K562 (cell line): ENCODE results near the gene NUP43. TPM values are rescaled to one million over a fixed set of nuclear protein-coding genes. Genes with fewer than 3 reads are reported as not detected.

ENCODE experiments used
- ATAC-seq: fragments of 200-7000 bp; cut with Tn5 transposase; 3 replicates; pipeline ENCODE4 v1.9.1; 2020; ENCODE audit warnings: moderate library complexity
- BruUV-seq: library from RNA; stranded (reverse); fragments of 400-500 nt; replicated peaks from 2 replicates; lab custom pipeline; 2021; lab: Mats Ljungman, UMichigan
- CTCF ChIA-PET: fragments of 300-600 bp; formaldehyde crosslinking; extraction: SDS; loops from one replicate; lab custom pipeline; 2021; ENCODE audit warnings: low intra/inter-chr PET ratio; lab: Yijun Ruan, JAX
- POLR2A ChIA-PET: fragments of 300-600, 350-650 bp; sonication (Branson Sonifier 250); formaldehyde crosslinking; extraction: SDS; loops from one replicate; lab custom pipeline; 2021; ENCODE audit warnings: antibody characterized with exemption, inconsistent platforms; lab: Yijun Ruan, JAX
- DNase-seq, 4 experiments: peaks; one replicate each; pipeline versions ENCODE4 v3.0.0 to v3.0.0-alpha.2; 2011 to 2018; ENCODE audit warnings: low spot score in 3 of 4, mixed read lengths in 3 of 4; ENCODE audit errors: extremely low read depth in 1 of 4
- FAIRE-seq: peaks from 2 replicates; lab custom pipeline; 2011; peaks lifted over from hg19 to GRCh38; lab: Jason Lieb, UNC
- H2AFZ ChIP-seq: 2 replicates; pipeline ENCODE4 v1.6.0; 2011; ENCODE audit warnings: low read depth, low read length, control low read depth, inconsistent platforms
- H3K27ac ChIP-seq: fragments of 200-600 bp; 3 replicates; pipeline ENCODE4 v1.8.0; 2011; ENCODE audit warnings: low read depth, mild to moderate bottlenecking, control low read depth, inconsistent platforms, low read length, moderate library complexity, mixed read lengths; ENCODE audit errors: extremely low read depth
- H3K27me3 ChIP-seq, 2 experiments: fragments of 300-600 bp in 1 of 2; 2 replicates in 1 of 2; 3 replicates in 1 of 2; pipeline versions ENCODE4 v1.6.0 to v1.8.0; 2011; ENCODE audit warnings: inconsistent platforms in 2 of 2, low read length in 2 of 2, mild to moderate bottlenecking in 1 of 2, mixed read lengths in 1 of 2, moderate library complexity in 1 of 2; ENCODE audit not compliant: control insufficient read depth in 2 of 2, insufficient read depth in 2 of 2
- H3K36me3 ChIP-seq: fragments of 300-600 bp; 3 replicates; pipeline ENCODE4 v1.8.0; 2011; ENCODE audit warnings: mild to moderate bottlenecking, low read length, inconsistent platforms; ENCODE audit not compliant: control insufficient read depth, insufficient read depth
- H3K4me1 ChIP-seq, 2 experiments: fragments of 200-600 bp in 1 of 2; replicated peaks in 1 of 2; 2 replicates in 1 of 2; 3 replicates in 1 of 2; pipeline versions ENCODE4 v1.5.1 to v1.8.0; 2011; ENCODE audit warnings: inconsistent platforms in 2 of 2, low read length in 2 of 2, mild to moderate bottlenecking in 1 of 2, mixed read lengths in 1 of 2, moderate library complexity in 1 of 2; ENCODE audit not compliant: control insufficient read depth in 2 of 2, insufficient read depth in 2 of 2
- H3K4me2 ChIP-seq: 2 replicates; pipeline ENCODE4 v1.6.1; 2011; ENCODE audit warnings: low read length, control low read depth, inconsistent platforms, mixed read lengths; ENCODE audit not compliant: insufficient read depth
- H3K4me3 ChIP-seq: fragments of 200-600 bp; sonication (generic), shearing (Covaris generic); 2 replicates; pipeline ENCODE4 v1.5.1; 2016; ENCODE audit warnings: control low read depth, inconsistent platforms
- H3K79me2 ChIP-seq: fragments of 200-600 bp; 3 replicates; pipeline ENCODE4 v1.8.0; 2011; ENCODE audit warnings: low read length, inconsistent platforms; ENCODE audit not compliant: control insufficient read depth, insufficient read depth
- H3K9ac ChIP-seq, 2 experiments: 2 replicates each; pipeline versions ENCODE4 v1.6.0 to v1.6.1; 2011; ENCODE audit warnings: low read depth in 2 of 2, low read length in 2 of 2, control low read depth in 1 of 2, inconsistent platforms in 1 of 2, mild to moderate bottlenecking in 1 of 2, mixed read lengths in 1 of 2; ENCODE audit not compliant: insufficient read depth in 1 of 2
- H3K9me1 ChIP-seq: one replicate; pipeline ENCODE4 v1.6.0; 2011; ENCODE audit warnings: inconsistent platforms, mild to moderate bottlenecking, low read length, moderate library complexity; ENCODE audit not compliant: control insufficient read depth, insufficient read depth
- H3K9me3 ChIP-seq: replicated peaks from 2 replicates; pipeline ENCODE4 v1.5.1; 2011; ENCODE audit warnings: low read depth, low read length, inconsistent platforms; ENCODE audit not compliant: control insufficient read depth, insufficient read depth
- H4K20me1 ChIP-seq: replicated peaks from 2 replicates; pipeline ENCODE4 v1.6.1; 2011; ENCODE audit warnings: low read length, inconsistent platforms, mixed read lengths; ENCODE audit not compliant: control insufficient read depth, insufficient read depth
- NFIC ChIP-seq: fragments of 450-650 bp; IDR thresholded peaks from 2 replicates; pipeline ENCODE4 v1.6.1; 2017; ENCODE audit warnings: mild to moderate bottlenecking, inconsistent platforms
- WGBS: fragments of 100-300 bp; shearing (Covaris generic); methylation state at CpG from one replicate; pipeline ENCODE4 v1.1.6; 2016; ENCODE audit warnings: low coverage, mixed read lengths; ENCODE audit not compliant: insufficient coverage; ENCODE audit errors: missing lambda C conversion rate; 5-methylcytosine and 5-hydroxymethylcytosine counted together
- in situ Hi-C: fragments of 300-500 bp; cut with MboI; formaldehyde crosslinking; loops from 4 replicates; pipeline ENCODE4 v1.15.0; 2018; ENCODE audit warnings: inconsistent platforms, mixed read lengths
- intact Hi-C: fragments of 100-400 bp; cut with micrococcal nuclease; formaldehyde crosslinking; loops from 2 replicates; pipeline ENCODE4 v1.14.2; 2022
- polyA plus RNA-seq, 8 experiments: library from polyadenylated mRNA; depleted of rRNA in 4 of 8; stranded (reverse) in 5 of 8; unstranded in 3 of 8; fragments of >200 nt; fragmentation: Nextera tagmentation in 2 of 8; fragmentation: Illumina TruSeq in 1 of 8; extraction: Ambion mirVana in 2 of 8; extraction: Trizol in 1 of 8; gene quantifications; 2 replicates each; pipeline versions ENCODE4 v1.2.1 to v1.2.3, GENCODE V29; 2011 to 2014; ENCODE audit warnings: inconsistent platforms in 1 of 8, missing spikeins in 1 of 8
- total RNA-seq, 7 experiments: library from RNA; depleted of rRNA in 6 of 7; stranded (reverse); fragments of >200 nt in 6 of 7; fragmentation: Illumina TruSeq in 2 of 7; extraction: Trizol in 2 of 7; gene quantifications; 2 replicates each; pipeline versions ENCODE4 v1.2.1 to v1.2.3, GENCODE V29; 2011 to 2021; ENCODE audit warnings: low replicate concordance in 1 of 7
- TF ChIP-seq, protein P1 (sequence below): sonication (generic); formaldehyde crosslinking; IDR thresholded peaks from 2 replicates; pipeline ENCODE4 v1.8.1; 2022; ENCODE audit warnings: missing genetic modification reagents
- TF ChIP-seq, protein P2 (sequence below): fragments of 450-650 bp; formaldehyde crosslinking; IDR thresholded peaks from 2 replicates; pipeline ENCODE4 v1.4.0; 2022; ENCODE audit warnings: missing genetic modification characterization

The NUP43 gene
- total and polyA plus RNA-seq, 9 of the 15 experiments (the other 6 are each of a cell fraction or from before 2014, with no cell fraction given), result 28.9 to 136 (median 67.4) TPM

DNA sequence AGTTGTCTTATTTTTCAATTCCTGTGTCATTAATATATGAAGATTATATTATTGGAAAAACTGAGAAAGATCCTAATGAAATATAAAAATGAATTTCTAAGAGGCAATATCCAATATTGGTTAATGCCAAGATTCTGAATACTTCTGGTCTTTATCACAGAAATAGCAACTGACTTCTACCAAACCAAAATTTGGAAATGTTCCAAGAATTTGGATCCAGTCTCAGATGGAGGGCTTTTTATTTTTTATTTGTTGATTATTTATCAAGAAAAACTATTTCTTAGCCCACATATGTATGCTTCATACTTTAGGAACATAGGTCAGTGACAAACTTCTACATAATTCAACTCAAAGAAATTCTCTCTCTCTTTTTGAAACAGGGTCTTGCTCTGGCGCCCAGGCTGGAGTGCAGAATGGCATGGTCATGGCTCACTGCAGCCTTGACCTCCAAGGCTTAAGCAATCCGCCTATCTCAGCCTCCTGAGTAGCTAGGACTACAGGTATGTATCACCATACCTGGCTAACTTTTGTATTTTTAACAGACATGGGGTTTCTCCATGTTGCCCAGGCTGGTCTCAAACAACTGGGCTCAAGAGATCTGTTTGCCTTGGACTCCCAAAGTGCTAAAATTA, 13.1 kb downstream of the NUP43 start:
- no peak for ATAC-seq
- Histone ChIP-seq H3K27me3 (no peaks in the 10 kb centered on the region), H3K4me3 (no peak overlapping the region), H4K20me1 (no peaks in the 10 kb centered on the region)
- no TSS peak for BruUV-seq
- no peak for DNase-seq
- CTCF ChIA-PET, result no interaction called here
- TF ChIP-seq NFIC, result peak; percentile 67
- TF ChIP-seq, protein P1, sequence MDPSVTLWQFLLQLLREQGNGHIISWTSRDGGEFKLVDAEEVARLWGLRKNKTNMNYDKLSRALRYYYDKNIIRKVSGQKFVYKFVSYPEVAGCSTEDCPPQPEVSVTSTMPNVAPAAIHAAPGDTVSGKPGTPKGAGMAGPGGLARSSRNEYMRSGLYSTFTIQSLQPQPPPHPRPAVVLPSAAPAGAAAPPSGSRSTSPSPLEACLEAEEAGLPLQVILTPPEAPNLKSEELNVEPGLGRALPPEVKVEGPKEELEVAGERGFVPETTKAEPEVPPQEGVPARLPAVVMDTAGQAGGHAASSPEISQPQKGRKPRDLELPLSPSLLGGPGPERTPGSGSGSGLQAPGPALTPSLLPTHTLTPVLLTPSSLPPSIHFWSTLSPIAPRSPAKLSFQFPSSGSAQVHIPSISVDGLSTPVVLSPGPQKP (CRISPR knock-in tag), result no peak
- TF ChIP-seq, protein P2, sequence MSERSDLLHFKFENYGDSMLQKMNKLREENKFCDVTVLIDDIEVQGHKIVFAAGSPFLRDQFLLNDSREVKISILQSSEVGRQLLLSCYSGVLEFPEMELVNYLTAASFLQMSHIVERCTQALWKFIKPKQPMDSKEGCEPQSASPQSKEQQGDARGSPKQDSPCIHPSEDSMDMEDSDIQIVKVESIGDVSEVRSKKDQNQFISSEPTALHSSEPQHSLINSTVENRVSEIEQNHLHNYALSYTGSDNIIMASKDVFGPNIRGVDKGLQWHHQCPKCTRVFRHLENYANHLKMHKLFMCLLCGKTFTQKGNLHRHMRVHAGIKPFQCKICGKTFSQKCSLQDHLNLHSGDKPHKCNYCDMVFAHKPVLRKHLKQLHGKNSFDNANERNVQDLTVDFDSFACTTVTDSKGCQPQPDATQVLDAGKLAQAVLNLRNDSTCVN (CRISPR knock-in tag), result no peak
- TF ChIP-seq, all 486 proteins: peak for 1
- WGBS, result 91% methylated on average over 2 of the region's 2 CpGs
- no peak overlapping the region for H2AFZ ChIP-seq
- in situ Hi-C loops (no loop called here), intact Hi-C loops (no loop called here)
- peaks cover 16 to 23% of the 10 kb centered on the region in 2 experiments for H3K4me1 ChIP-seq
- no peaks in the 10 kb centered on the region for H3K9me1 ChIP-seq
- peaks cover 6% of the 10 kb centered on the region; the same call in 1 of the 3 replicates for H3K79me2 ChIP-seq
- H3K4me2 ChIP-seq, result no peak overlapping the region
- no peaks in the 10 kb centered on the region for H3K9me3 ChIP-seq
- H3K36me3 ChIP-seq, result peaks cover 88% of the 10 kb centered on the region
- H3K9ac ChIP-seq, result no peak overlapping the region
- POLR2A ChIA-PET, result interaction anchor here (1.3 kb wide), 2 partner anchors 13 to 15 kb away, joined by 3 to 5 read pairs; partner anchors contain the start of gene LATS1
- H3K27ac ChIP-seq, result no peak overlapping the region
- FAIRE-seq, result no peak
